Umbilical cord (tissue), 2 donors: Measurements from ENCODE around the gene CFAP61. TPM values are rescaled to one million over a fixed set of nuclear protein-coding genes. Genes with fewer than 3 reads are reported as not detected.
"Not testable (repeated sequence)": the region's sequence is repeated elsewhere in the genome, so short reads cannot be mapped to it uniquely, and the experiment has no call there.

Experiments used
- DNase-seq: peaks from one replicate; pipeline ENCODE4 v3.0.0-alpha.2; 2015; ENCODE audit warnings: low spot score
- total RNA-seq: library from RNA; depleted of rRNA; stranded (reverse); fragments of >200 nt; gene quantifications from one replicate; pipeline ENCODE4 v1.2.3, GENCODE V29; 2014; ENCODE audit warnings: low replicate concordance; ENCODE audit not compliant: insufficient read depth

The CFAP61 gene
- total RNA-seq, 1 donor from 2014 or later = 2.4 TPM

DNA sequence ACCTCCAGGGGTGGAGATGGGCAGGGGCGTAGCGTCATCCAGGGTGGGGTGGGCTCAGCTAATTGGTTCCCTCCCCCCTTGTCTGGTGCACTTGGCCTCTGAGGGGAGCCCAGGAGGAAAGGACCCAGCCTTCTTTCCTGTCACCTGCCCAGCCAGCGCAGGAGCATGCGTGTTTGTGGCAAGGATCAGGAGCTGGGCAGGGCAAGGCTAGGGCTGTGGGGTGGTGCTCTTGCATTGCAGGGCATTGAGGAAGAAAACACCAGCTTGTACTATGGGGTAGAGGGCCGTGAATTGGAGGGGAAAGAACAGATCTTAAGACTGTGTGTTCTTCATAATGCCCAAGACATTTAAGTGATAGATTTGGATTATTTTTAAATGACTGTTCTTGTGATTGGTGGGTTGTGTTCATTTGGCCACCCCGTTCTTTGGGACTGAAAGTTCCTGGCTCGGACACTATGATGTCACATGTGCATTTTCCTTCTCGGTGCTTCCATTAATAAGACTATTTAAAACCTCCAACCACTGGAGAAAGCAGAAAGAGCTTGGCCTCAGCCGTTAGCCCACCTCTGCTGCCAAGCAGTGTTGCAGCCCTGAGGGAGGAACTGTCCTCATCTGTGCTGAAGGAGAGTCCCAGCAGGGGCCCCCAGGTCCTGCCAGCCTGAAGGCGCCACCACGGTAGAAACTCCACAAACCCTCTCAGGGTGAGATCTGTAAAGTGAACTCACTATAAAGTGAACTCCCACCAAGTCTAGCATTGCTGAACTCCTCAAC lies 179.4 kb downstream of the CFAP61 start:
- no peak for DNase-seq

DNA sequence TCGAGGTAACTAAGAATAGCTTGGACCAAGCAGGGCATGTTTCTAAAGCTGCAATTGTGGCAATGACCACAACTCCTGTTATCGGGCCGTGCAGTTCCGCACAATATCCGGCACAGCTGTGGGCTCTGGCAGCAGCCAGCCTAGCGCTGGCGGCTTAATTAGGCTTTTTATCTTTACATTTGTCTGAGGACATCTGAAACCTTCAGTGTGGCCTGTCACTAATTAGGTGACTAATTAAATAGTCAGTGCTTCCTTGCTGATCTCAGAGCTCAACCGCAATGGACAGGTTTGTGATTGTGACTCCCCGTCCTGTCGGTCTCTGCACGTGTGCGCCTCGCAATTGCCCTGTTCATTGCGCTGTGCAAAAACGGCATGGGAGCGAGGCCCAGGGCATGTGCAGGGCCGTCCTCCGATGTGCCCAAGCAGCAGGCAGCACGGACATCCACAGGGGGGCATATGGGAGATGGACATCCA lies 180.7 kb downstream of the CFAP61 start:
- DNase-seq = no peak

DNA sequence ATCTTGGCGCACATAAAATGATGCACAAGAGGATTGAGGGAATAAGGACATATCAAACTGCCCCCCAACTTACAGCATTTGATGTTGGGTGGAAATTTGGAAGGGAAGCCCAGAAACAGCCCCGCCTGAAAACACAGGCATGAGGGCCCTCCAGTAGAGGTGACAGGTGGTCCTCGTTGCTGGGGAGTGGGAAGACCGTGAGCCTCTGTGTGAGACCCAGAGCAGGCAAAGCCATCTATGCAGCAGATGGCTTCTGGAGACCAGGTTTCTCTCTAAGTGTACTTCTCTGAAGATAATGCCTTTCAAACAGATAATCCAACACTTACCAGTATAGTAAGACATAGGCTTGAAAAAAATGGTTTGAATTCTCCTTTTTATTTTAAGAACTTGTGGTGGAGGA lies 183.3 kb downstream of the CFAP61 start:
- no peak for DNase-seq

DNA sequence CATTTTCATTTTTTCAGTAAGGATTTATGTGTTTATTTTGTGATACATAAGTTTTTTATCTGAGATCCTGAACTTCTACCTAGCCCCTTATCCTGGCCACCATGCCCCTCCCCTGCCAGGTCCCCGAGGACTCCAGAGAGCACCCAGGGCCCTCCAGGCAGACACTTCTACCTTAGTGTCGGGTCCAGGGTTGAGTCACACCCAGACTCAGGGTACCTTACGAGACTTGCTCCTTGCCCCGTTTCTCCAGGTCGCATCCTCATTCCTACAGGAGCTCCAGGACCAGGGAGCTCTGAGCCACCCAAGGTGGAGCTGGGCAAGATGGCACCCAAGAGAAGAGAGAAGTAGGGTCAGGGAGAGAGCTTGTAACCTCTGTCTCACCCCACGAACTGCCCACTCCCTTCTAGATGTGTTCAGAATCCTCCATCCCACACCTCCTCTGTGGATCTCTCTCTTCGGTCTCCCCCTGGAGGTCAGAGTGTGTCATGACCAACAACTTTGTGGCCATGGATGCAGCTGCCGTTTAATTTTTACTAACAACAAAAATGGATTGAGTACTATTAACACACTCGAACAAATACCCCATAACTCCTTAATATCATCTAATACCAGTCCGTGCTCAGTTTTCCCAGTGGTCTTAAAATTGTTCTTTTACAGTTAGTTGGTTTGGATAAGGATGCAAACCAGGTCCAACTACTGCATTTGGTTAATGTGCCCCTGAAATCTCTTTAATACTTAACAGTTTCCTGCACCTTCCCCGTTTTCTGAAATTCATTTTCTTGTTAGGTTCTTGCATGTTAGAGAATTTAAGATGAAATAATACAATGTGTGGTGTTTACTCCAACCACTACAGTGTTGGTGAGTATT lies 185.0 kb downstream of the CFAP61 start:
- peak; percentile 50 for DNase-seq

DNA sequence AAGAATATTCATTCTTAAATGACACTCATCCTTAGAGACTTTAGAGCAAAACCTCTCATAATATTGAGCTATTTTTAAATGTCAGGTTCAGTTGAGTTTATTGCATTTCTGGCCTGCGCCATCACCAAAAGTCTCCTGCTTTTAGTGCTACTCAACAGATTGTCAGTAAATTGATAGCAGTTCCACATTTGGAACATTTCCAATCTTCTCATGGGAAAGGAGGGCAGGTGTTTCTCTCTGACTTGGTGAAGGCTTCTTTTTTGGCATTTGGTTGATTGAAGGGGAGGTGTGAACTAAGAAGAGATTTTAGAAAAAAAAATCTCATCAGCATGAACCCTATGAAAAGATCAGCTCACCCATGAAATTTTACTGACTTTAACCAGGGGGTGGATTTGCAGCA lies 189.6 kb downstream of the CFAP61 start:
- DNase-seq = no peak

DNA sequence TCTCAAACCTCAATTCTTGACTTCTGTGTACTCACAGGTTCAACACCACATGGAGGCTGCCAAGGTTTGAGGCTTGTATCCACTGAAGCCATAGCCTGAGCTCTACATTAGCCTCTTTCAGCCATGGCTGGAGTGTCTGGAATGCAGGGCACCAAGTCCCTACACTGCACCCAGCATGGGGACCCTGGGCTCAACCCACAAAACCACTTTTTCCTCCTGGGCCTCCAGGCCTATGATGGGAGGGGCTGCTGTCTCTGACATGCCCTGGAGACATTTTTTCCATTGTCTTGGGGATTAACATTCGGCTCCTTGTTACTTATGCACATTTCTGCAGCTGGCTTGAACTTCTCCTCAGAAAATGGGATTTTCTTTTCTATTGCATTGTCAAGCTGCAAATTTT lies 192.1 kb downstream of the CFAP61 start:
- DNase-seq = not testable (repeated sequence)

DNA sequence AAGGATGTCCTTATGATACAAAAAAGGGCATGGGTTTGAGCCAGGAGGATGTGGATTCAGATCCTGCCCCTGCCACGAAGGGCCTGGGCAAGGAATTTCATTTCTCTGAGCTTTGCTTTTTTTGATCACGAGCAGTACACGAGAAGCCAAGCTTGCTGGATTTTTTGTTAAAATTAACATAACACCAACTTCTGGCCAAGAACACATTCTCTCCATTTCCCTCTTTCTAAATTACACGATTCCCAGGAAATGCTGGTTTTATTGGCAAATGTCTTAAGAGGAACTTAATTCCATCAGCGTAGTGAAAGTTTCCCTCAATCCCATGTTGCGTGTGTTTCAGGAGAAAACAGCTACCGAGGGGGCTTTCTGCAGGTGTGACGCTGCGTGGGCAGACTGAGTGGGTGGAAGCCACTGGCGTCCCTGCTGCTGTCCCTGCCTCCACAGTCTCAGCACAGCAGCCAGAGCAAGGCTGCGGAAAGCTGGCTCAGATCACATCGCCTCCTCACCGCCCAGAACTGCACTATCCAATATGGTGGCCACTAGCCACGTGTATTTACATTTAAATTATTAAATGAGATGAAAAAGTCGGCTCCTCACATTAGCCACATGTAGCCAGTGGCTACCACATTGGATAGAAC lies 194.8 kb downstream of the CFAP61 start:
- no peak for DNase-seq

DNA sequence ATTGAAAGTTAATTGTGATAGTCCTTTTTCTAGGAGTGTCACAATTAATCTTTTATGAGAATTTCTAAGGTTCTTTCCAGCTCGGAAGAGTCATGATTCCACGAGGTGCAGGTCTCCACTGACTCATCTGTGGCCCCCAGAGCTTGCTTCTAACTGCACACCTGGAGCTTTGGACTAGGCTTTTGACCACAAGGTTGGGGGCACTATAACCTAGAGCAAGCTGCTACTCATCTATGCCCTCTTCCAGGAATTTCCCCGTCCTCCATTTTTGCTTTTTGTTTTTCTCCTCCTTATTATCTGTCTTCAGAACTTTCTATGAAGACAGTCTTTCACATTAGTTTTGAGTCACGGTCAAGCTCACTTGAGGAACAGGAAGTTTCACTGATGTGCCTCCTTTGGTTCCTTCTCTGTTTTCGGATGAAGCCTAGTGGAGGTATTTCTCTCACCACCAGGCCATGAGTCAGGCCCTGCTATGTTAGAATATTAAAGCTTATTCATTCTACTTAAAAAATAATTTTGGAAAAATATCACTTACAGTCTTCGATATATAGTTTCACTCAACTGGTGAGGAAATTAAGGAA lies 196.4 kb downstream of the CFAP61 start:
- DNase-seq = no peak

DNA sequence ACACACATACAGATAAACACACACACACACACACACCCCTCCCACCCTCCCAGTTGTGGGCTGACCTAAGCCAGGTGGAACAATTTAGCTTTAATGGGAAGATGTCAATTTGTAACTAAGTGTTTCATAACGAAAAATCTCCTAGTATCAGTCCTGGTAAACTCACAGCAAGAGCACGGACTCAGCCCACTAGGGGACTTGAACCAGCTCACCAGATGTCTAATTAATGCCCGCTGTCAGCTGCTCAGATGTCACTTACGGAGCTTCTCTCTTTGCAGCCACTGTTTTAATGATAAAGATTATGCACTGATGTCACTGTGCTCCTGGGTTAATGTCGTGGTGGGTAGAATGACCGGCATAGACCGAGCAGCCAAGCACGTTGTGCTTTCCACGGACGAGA lies 199.0 kb downstream of the CFAP61 start:
- no peak for DNase-seq

DNA sequence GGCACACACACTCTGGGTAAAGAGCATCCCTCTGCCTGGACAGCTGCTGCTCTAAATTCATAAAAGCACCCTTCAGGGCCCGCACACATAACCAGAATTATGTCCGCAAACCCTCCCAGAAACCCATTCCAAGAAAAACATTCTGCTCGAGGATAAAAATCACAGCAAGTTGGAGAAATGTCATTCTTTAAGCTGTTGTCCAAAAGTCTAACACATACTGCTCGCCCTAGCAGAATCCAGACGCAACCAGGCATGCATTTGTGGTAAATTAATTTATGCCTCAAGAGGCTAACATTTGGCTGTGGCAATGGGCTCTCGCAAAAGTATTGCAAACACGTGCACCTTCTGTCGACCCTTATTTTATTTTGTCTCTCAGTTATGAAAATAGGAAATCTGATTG lies 199.5 kb downstream of the CFAP61 start:
- DNase-seq = no peak

DNA sequence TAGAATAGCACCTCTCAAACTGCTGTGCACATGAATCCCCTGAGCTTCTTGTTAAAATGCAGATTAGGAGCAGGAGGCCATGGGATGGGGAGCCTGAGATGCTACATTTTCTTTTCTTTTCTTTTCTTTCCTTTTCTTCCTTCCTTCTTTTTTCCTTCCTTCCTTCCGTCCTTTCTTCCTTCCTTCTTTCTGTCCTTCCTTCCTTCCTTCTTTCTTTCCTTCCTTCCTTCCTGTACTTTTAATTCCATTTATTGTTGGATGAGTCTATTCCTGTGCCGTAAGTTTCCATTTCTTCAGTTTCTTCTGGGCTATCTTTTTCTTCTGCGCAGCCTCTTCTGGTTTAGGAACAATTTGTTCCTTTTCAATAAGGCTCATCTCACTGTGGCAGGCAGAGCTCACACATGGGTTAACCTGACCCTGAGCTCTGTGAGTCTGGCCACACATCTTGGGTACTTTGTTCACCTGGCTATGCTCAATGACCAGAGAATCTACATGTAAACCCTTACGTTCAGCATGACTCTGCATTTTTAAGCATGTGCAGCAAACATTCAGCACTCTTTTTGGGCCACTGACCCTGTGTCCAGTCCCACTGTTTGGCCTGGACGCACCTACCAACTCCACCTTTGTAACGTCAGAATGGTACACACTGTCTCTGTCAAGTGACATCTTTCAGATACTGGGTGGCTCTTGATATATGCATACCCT lies 200.9 kb downstream of the CFAP61 start:
- DNase-seq = no peak

DNA sequence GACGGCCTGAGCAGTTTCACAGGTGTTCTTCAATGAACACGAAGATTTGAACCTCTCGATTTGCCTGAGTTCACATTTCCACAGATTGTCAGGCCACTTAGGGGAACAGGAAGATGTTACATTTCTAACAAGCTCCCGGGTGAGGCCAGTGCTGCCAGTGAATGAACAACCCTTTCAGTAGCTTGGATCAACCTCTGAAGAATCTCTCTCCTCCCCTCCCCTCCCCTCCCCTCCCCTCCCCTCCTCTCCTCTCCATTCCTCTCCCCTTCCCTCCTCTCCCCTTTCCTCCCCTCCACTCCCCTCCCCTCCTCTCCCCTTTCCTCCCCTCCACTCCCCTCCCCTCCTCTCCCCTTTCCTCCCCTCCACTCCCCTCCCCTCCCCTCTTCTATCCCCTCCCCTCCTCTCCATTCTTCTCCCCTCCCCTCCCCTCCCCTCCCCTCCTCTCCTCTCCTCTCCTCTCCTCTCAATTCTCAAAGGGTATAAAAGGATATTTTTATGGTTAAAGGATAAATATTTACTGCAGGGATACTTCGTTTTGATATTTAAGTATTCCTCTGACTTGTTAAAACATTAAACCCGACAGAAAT lies 201.5 kb downstream of the CFAP61 start:
- no peak for DNase-seq

DNA sequence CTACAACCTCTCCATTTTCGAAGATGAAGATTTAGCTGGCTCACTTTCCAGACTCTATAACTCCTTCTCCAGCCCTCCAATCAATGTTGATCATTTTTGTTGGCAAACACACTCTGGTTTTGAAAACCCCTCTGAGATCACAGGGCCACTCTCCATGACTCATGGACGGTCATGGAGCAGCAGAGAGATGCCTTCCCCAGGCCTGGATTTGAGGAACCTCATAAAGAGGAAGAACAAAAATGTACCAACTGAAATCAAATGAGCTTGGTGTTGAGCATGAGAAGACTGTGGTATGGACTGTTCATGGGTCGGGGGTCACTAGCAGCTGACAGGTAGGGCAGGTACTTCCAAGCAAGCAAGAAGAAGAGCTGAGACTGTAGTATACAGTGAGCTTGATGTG lies 202.8 kb downstream of the CFAP61 start:
- no peak for DNase-seq

DNA sequence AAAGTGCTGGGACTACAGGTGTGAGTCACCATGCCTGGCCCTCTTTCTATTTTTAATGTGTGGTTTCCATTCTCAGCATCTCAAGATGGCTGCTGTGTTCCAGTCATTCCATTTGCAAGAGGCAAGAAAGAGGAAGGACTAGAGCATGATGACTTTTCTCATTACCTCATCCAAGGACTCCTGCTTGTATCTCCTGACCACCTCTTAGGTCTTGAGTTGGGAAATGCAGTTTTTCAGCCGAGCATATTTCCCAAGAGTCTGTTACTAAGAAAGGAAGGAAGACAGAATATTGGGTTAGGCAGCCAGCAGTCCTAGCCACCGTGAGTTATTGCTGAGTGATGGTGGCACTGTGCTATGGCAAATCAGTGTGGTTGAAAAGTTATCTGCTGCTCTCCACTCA lies 207.2 kb downstream of the CFAP61 start:
- DNase-seq = no peak

DNA sequence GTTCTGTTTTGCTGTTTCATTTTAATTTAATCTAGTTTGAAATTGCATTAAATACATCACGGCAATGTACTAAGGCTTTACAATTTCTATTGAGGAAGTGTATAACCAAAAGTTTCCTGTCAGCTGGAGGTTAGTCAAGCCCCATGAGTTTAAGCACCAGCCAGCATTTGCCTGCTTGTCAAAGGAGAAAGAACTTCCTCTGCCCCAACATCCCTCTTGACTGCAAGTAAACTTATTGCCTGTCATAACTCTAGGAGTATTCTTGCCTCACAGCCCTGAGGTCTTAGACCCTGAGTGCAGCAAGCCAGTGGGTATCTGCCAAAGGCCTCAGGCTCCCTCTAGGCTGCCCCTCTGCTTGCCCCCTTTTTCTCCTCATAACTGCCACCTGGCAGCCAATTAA lies 208.8 kb downstream of the CFAP61 start:
- peak; percentile 10 for DNase-seq

DNA sequence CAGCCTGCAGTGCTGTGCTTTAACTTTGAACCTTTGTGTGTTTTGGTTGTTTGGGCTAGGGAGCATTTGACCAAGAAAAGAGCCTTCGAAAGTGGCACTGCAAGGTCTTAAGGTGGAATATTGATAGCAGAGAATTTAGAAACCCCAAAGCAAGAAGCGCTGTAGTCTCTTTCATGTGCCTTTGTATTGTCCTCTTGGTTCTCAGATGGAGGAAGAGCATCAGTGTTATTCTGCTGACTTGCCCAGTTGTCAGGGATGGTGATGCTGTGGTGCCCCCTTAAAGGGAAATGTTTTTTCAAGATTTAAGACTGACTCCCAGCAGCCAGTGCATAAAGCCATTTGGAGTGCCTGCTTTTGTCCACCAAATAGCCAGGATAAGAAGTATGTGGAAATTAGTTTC lies 212.9 kb downstream of the CFAP61 start:
- DNase-seq = no peak

DNA sequence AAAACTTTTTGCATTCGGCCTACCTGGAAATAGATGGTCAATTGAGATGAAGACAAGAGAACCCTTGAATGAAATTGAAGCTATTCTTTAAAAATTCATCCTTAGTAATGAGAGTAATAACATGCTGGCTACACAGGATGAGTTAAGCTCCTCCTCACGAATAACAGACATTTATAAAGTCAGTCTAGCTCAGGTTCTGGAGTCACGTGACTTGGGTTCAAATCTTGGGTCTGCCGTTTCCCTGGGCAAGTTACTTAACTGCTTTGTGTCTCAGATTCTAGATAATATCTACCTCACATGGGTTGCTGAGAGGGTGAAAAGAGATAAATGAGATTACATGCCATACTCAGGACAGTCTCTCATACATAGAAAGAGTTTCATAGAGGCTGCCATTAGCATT lies 214.2 kb downstream of the CFAP61 start:
- DNase-seq = no peak

DNA sequence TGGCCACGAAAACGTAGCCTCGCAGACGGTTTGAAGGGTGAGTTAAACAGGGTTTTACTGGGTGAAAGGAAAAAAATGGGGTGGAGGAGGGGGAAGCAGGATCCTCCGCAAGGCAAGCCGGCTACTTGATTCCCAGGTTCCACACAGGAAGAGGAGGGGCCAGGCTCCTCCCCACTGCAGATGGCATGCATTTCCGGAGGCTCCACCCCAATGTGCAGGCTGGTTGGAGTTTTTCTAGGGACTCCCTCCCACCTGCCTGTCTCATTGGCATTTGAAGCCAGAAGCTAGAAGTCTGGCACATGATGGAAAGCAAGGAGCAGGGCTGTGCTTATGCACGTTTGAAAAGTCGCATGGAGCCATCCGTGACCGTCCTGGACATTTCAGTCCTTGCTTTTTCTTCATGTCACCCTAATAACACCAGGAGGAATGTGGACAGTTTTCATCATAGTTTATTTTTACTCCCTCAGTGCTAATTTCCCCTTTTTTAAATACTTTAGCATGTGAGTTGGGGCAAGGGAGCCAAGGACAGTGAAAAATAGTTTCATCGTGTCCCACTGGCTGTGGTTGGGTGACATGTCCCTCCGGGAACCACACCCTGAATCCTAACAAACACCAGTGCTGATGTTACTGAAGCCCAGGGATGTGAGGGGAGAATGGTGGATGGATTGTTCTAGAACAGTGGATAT lies 215.5 kb downstream of the CFAP61 start:
- DNase-seq = no peak

DNA sequence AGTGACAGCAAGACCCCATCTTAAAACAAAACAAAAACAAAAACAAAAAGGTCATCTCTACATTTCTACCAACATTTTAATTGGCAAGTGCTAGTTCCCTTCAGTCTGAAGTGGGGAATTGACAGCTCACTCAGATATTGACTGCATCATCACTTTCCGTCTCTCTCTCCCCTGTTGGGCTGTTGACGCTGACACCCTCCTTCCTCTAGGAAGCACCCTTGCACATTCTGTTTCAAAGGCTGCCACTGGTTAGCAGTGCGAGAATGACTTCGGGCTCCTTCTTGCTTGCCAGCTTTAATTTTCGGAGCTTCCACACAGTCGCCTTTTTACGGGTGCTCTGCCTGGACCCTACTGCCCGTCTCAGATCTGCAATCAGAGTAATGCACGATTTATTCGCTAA lies 218.9 kb downstream of the CFAP61 start:
- DNase-seq = no peak

DNA sequence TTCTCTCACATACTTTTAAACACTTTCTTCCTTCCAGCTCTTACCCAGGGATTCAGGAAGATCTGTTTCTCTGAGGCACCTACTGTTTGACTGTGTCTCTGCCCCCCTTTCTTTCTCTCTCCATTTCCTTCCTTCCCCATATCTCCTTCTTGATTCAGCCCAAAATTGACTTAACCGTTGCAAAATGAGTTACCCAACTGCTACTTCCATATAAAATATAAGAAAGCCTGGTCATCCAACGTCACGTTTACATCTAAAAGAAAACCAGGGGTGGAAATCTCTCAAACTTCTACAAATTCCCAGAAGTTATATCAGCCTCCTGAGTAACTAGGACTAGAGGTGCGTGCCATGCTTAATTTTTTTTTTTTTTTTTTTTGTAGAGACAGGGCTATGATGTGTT lies 220.4 kb downstream of the CFAP61 start:
- no peak for DNase-seq
